GM12878 (cell line): ENCODE data around the gene EHBP1L1. TPM values are rescaled to one million over a fixed set of nuclear protein-coding genes. Genes with fewer than 3 reads are reported as not detected.

Experiments
- ATF7 ChIP-seq: fragments of 450-650 bp; IDR thresholded peaks from 2 replicates; pipeline ENCODE4 v1.6.1; 2016; ENCODE audit warnings: low read depth, mild to moderate bottlenecking
- BCLAF1 ChIP-seq: fragments of 450-650 bp; IDR thresholded peaks from 2 replicates; pipeline ENCODE4 v1.6.1; 2017; ENCODE audit warnings: antibody characterized with exemption, mild to moderate bottlenecking, moderate library complexity
- CHD2 ChIP-seq: IDR thresholded peaks from 2 replicates; pipeline ENCODE4 v1.6.1; 2011; ENCODE audit warnings: low read depth, low read length, improper control_type of control experiment, borderline replicate concordance
- EGR1 ChIP-seq, 2 experiments: IDR thresholded peaks; 1 replicate in 1 of 2; 2 replicates in 1 of 2; pipeline ENCODE4 v1.6.1; 2011 to 2012; ENCODE audit warnings: low read depth in 2 of 2, low read length in 2 of 2, borderline replicate concordance in 1 of 2, mild to moderate bottlenecking in 1 of 2, moderate library complexity in 1 of 2
- GABPA ChIP-seq: IDR thresholded peaks from 2 replicates; pipeline ENCODE4 v1.6.1; 2014; ENCODE audit warnings: antibody characterized with exemption, low read depth, mild to moderate bottlenecking, inconsistent platforms
- LARP7 ChIP-seq: fragments of 450-650 bp; IDR thresholded peaks from 2 replicates; pipeline ENCODE4 v1.6.1; 2017; ENCODE audit warnings: mild to moderate bottlenecking
- MAX ChIP-seq: IDR thresholded peaks from 2 replicates; pipeline ENCODE4 v1.6.1; 2012; ENCODE audit warnings: low read depth, low read length, improper control_type of control experiment
- NFXL1 ChIP-seq: fragments of 450-650 bp; IDR thresholded peaks from 2 replicates; pipeline ENCODE4 v1.6.1; 2017; ENCODE audit warnings: antibody characterized with exemption, mild to moderate bottlenecking, borderline replicate concordance
- PAX5 ChIP-seq: IDR thresholded peaks from 2 replicates; pipeline ENCODE4 v1.6.1; 2011; ENCODE audit warnings: low read depth, low read length, borderline replicate concordance
- PAX8 ChIP-seq: fragments of 450-650 bp; IDR thresholded peaks from 2 replicates; pipeline ENCODE4 v1.6.1; 2017; ENCODE audit warnings: mild to moderate bottlenecking, moderate library complexity
- RFX5 ChIP-seq: IDR thresholded peaks from 2 replicates; pipeline ENCODE4 v1.6.1; 2011; ENCODE audit warnings: low read depth, low read length, improper control_type of control experiment
- STAT1 ChIP-seq: fragments of 450-650 bp; conservative IDR thresholded peaks from 2 replicates; pipeline ENCODE4 v1.6.1; 2014; ENCODE audit warnings: antibody characterized with exemption, mild to moderate bottlenecking
- YBX1 ChIP-seq: fragments of 450-650 bp; IDR thresholded peaks from 2 replicates; pipeline ENCODE4 v1.6.1; 2016; ENCODE audit warnings: antibody characterized with exemption
- ZBED1 ChIP-seq: IDR thresholded peaks from 2 replicates; pipeline ENCODE4 v1.6.1; 2016; ENCODE audit warnings: borderline replicate concordance
- ZBTB4 ChIP-seq: fragments of 450-650 bp; formaldehyde crosslinking; IDR thresholded peaks from 2 replicates; pipeline ENCODE4 v1.4.0; 2022; ENCODE audit warnings: mild to moderate bottlenecking, moderate library complexity
- polyA plus RNA-seq, 11 experiments: library from polyadenylated mRNA; depleted of rRNA in 4 of 11; unstranded in 6 of 11; stranded (reverse) in 5 of 11; fragments of >200 nt; fragmentation: Nextera tagmentation in 4 of 11; fragmentation: Illumina TruSeq in 1 of 11; extraction: Ambion mirVana in 4 of 11; extraction: Trizol in 1 of 11; gene quantifications; 1 replicate in 1 of 11; 2 replicates in 10 of 11; pipeline versions ENCODE4 v1.2.1 to v1.2.3, GENCODE V29; 2011 to 2016; ENCODE audit warnings: inconsistent platforms in 2 of 11, missing spikeins in 2 of 11, low read depth in 1 of 11
- total RNA-seq, 4 experiments: library from RNA; depleted of rRNA in 3 of 4; stranded (reverse); fragments of >200 nt in 3 of 4; fragmentation: Illumina TruSeq in 1 of 4; extraction: Trizol in 1 of 4; gene quantifications; 2 replicates each; pipeline versions ENCODE4 v1.2.1 to v1.2.3, GENCODE V29; 2013 to 2021
- TF ChIP-seq, protein P1 (sequence below): IDR thresholded peaks from 2 replicates; pipeline ENCODE4 v1.6.1; 2012; ENCODE audit warnings: improper control_type of control experiment, low read depth, low read length; ENCODE audit not compliant: insufficient replicate concordance
- TF ChIP-seq, protein P2 (sequence below): IDR thresholded peaks from 2 replicates; pipeline ENCODE4 v1.6.1; 2012; ENCODE audit warnings: low read depth, low read length, improper control_type of control experiment

The EHBP1L1 gene
- total and polyA plus RNA-seq, 10 of the 15 experiments (the other 5 are each of a cell fraction or from before 2014, with no cell fraction given) = 0.06 to 99.4 (median 32.7) TPM

GRCh38 chr11:65574109-65574810, 1.6 kb upstream of the EHBP1L1 start (continued):
- TF ChIP-seq, protein P1, sequence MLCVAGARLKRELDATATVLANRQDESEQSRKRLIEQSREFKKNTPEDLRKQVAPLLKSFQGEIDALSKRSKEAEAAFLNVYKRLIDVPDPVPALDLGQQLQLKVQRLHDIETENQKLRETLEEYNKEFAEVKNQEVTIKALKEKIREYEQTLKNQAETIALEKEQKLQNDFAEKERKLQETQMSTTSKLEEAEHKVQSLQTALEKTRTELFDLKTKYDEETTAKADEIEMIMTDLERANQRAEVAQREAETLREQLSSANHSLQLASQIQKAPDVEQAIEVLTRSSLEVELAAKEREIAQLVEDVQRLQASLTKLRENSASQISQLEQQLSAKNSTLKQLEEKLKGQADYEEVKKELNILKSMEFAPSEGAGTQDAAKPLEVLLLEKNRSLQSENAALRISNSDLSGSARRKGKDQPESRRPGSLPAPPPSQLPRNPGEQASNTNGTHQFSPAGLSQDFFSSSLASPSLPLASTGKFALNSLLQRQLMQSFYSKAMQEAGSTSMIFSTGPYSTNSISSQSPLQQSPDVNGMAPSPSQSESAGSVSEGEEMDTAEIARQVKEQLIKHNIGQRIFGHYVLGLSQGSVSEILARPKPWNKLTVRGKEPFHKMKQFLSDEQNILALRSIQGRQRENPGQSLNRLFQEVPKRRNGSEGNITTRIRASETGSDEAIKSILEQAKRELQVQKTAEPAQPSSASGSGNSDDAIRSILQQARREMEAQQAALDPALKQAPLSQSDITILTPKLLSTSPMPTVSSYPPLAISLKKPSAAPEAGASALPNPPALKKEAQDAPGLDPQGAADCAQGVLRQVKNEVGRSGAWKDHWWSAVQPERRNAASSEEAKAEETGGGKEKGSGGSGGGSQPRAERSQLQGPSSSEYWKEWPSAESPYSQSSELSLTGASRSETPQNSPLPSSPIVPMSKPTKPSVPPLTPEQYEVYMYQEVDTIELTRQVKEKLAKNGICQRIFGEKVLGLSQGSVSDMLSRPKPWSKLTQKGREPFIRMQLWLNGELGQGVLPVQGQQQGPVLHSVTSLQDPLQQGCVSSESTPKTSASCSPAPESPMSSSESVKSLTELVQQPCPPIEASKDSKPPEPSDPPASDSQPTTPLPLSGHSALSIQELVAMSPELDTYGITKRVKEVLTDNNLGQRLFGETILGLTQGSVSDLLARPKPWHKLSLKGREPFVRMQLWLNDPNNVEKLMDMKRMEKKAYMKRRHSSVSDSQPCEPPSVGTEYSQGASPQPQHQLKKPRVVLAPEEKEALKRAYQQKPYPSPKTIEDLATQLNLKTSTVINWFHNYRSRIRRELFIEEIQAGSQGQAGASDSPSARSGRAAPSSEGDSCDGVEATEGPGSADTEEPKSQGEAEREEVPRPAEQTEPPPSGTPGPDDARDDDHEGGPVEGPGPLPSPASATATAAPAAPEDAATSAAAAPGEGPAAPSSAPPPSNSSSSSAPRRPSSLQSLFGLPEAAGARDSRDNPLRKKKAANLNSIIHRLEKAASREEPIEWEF = no peak
- TF ChIP-seq ATF7 = 0 out of 2 replicates have a peak, but pooled peaks have one; percentile 13
- TF ChIP-seq MAX = peak; percentile 34; the same call in 1 of the 2 replicates
- TF ChIP-seq ZBTB4 (CRISPR knock-in tag) = no peak
- TF ChIP-seq PAX8 = no peak
- TF ChIP-seq YBX1 = no peak
- peak; percentile 75 for TF ChIP-seq LARP7
- no peak for TF ChIP-seq STAT1
- TF ChIP-seq NFXL1 = no peak
- TF ChIP-seq EGR1 (IDR thresholded peaks at IDR 0.05; ENCODE audit: borderline replicate concordance in 1 of 2, low read depth in 2 of 2, low read length in 2 of 2) = peak in 1 of 2 experiments; percentile 88; a peak in 2 of 3 replicates
- 0 out of 2 replicates have a peak, but pooled peaks have one; percentile 59 for TF ChIP-seq PAX5
- TF ChIP-seq BCLAF1 = no peak
- TF ChIP-seq RFX5 = no peak
- no peak for TF ChIP-seq GABPA
- TF ChIP-seq ZBED1 = 0 out of 2 replicates have a peak, but pooled peaks have one; percentile 35
- TF ChIP-seq CHD2 = no peak
- TF ChIP-seq, protein P2, sequence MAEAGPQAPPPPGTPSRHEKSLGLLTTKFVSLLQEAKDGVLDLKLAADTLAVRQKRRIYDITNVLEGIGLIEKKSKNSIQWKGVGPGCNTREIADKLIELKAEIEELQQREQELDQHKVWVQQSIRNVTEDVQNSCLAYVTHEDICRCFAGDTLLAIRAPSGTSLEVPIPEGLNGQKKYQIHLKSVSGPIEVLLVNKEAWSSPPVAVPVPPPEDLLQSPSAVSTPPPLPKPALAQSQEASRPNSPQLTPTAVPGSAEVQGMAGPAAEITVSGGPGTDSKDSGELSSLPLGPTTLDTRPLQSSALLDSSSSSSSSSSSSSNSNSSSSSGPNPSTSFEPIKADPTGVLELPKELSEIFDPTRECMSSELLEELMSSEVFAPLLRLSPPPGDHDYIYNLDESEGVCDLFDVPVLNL = no peak
